H1 (cell line): Measurements from ENCODE around the gene FGF12. TPM values are rescaled to one million over a fixed set of nuclear protein-coding genes. Genes with fewer than 3 reads are reported as not detected.

Experiments used
- CTCF ChIA-PET: fragments of 300-600 bp; sonication (Branson Sonifier 250); formaldehyde crosslinking; loops from one replicate; lab custom pipeline; 2021; ENCODE audit not compliant: partially characterized antibody; lab: Charles Lee
- POLR2A ChIA-PET: fragments of 300-600 bp; sonication (Branson Sonifier 250); formaldehyde crosslinking; loops from one replicate; lab custom pipeline; 2021; ENCODE audit warnings: inconsistent platforms; ENCODE audit not compliant: partially characterized antibody; lab: Charles Lee
- DNase-seq, 2 experiments: peaks; one replicate each; pipeline versions ENCODE4 v3.0.0 to v3.0.0-alpha.2; 2010 to 2022; ENCODE audit warnings: low spot score in 2 of 2, low read depth in 1 of 2, mixed read lengths in 1 of 2
- FAIRE-seq: peaks from 2 replicates; lab custom pipeline; 2011; peaks lifted over from hg19 to GRCh38; lab: Jason Lieb, UNC
- H2AFZ ChIP-seq: 2 replicates; pipeline ENCODE4 v1.8.1; 2012; ENCODE audit warnings: low read length, inconsistent platforms
- H2AK5ac ChIP-seq: 2 replicates; pipeline ENCODE4 v1.6.1; 2013; ENCODE audit warnings: low read depth, low read length
- H2BK120ac ChIP-seq: replicated peaks from 2 replicates; pipeline ENCODE3; 2013; ENCODE audit warnings: low read depth, low read length, inconsistent platforms
- H2BK12ac ChIP-seq: 2 replicates; pipeline ENCODE4 v1.6.1; 2013; ENCODE audit warnings: low read depth, low read length
- H2BK15ac ChIP-seq: 2 replicates; pipeline ENCODE4 v1.6.1; 2013; ENCODE audit warnings: low read length
- H2BK20ac ChIP-seq: 2 replicates; pipeline ENCODE4 v1.6.1; 2013; ENCODE audit warnings: low read length
- H2BK5ac ChIP-seq: 2 replicates; pipeline ENCODE4 v1.6.1; 2013; ENCODE audit warnings: low read depth, low read length
- H3K14ac ChIP-seq: 2 replicates; pipeline ENCODE4 v1.6.1; 2013; ENCODE audit warnings: inconsistent platforms; ENCODE audit not compliant: insufficient read length
- H3K18ac ChIP-seq: 2 replicates; pipeline ENCODE4 v1.6.1; 2013; ENCODE audit warnings: low read length; ENCODE audit errors: extremely low read depth
- H3K23ac ChIP-seq: 2 replicates; pipeline ENCODE4 v1.6.1; 2013; ENCODE audit warnings: inconsistent platforms; ENCODE audit not compliant: insufficient read length
- H3K23me2 ChIP-seq: 2 replicates; pipeline ENCODE4 v1.6.1; 2013; ENCODE audit warnings: low read depth, low read length
- H3K27ac ChIP-seq: 2 replicates; pipeline ENCODE4 v1.6.1; 2011; ENCODE audit warnings: low read depth, low read length, inconsistent platforms
- H3K27me3 ChIP-seq, 4 experiments: replicated peaks in 1 of 4; 1 replicate in 1 of 4; 2 replicates in 3 of 4; pipeline versions ENCODE4 v1.6.1 to v1.8.1; 2011 to 2013; ENCODE audit warnings: low read length in 3 of 4, mild to moderate bottlenecking in 3 of 4, inconsistent platforms in 2 of 4, mixed read lengths in 2 of 4, moderate library complexity in 1 of 4; ENCODE audit not compliant: control insufficient read depth in 3 of 4, insufficient read depth in 3 of 4; ENCODE audit errors: extremely low read depth in 1 of 4
- H3K36me3 ChIP-seq, 4 experiments: 2 replicates each; pipeline versions ENCODE4 v1.6.1 to v1.8.1; 2011 to 2013; ENCODE audit warnings: mild to moderate bottlenecking in 4 of 4, low read length in 3 of 4, moderate library complexity in 2 of 4, control low read depth in 1 of 4, inconsistent platforms in 1 of 4; ENCODE audit not compliant: insufficient read depth in 4 of 4, control insufficient read depth in 2 of 4
- H3K4ac ChIP-seq: replicated peaks from 2 replicates; pipeline ENCODE3; 2013; ENCODE audit warnings: low read length, low read depth, mixed read lengths, inconsistent platforms; ENCODE audit not compliant: insufficient read length
- H3K4me1 ChIP-seq, 4 experiments: replicated peaks in 1 of 4; 1 replicate in 1 of 4; 2 replicates in 3 of 4; pipeline versions ENCODE4 v1.6.1 to v1.8.1; 2011 to 2013; ENCODE audit warnings: low read length in 3 of 4, inconsistent platforms in 2 of 4, mixed read lengths in 1 of 4; ENCODE audit not compliant: insufficient read depth in 4 of 4, control insufficient read depth in 3 of 4
- H3K4me2 ChIP-seq, 2 experiments: 2 replicates each; pipeline versions ENCODE4 v1.6.1 to v1.8.1; 2011 to 2013; ENCODE audit warnings: low read depth in 2 of 2, low read length in 2 of 2, control low read depth in 1 of 2, inconsistent platforms in 1 of 2, mild to moderate bottlenecking in 1 of 2; ENCODE audit not compliant: insufficient read depth in 1 of 2
- H3K4me3 ChIP-seq, 4 experiments: fragments of 200-600, 300-600 bp in 1 of 4; sonication (generic), shearing (Covaris generic), sonication (Bioruptor Twin) in 1 of 4; 2 replicates each; pipeline versions ENCODE4 v1.5.1 to v1.8.1; 2011 to 2016; ENCODE audit warnings: low read length in 4 of 4, low read depth in 3 of 4, control low read depth in 2 of 4, inconsistent platforms in 2 of 4, mild to moderate bottlenecking in 2 of 4, mixed read lengths in 1 of 4, moderate library complexity in 1 of 4; ENCODE audit not compliant: insufficient read depth in 2 of 4; ENCODE audit errors: extremely low read depth in 1 of 4
- H3K56ac ChIP-seq: replicated peaks from 2 replicates; pipeline ENCODE3; 2013; ENCODE audit warnings: low read depth, mild to moderate bottlenecking, mixed read lengths, low read length, inconsistent platforms; ENCODE audit not compliant: insufficient read length
- H3K79me1 ChIP-seq: 2 replicates; pipeline ENCODE4 v1.6.1; 2013; ENCODE audit warnings: low read depth, low read length, control low read depth
- H3K79me2 ChIP-seq, 2 experiments: 2 replicates each; pipeline versions ENCODE4 v1.6.1 to v1.8.1; 2012 to 2013; ENCODE audit warnings: low read length in 2 of 2, mild to moderate bottlenecking in 2 of 2, inconsistent platforms in 1 of 2; ENCODE audit not compliant: insufficient read depth in 2 of 2, control insufficient read depth in 1 of 2
- H3K9ac ChIP-seq, 4 experiments: replicated peaks in 1 of 4; 1 replicate in 1 of 4; 2 replicates in 3 of 4; pipeline versions ENCODE4 v1.6.1 to v1.8.1; 2011 to 2013; ENCODE audit warnings: low read depth in 3 of 4, low read length in 3 of 4, control low read depth in 2 of 4, mild to moderate bottlenecking in 2 of 4, moderate library complexity in 2 of 4, inconsistent platforms in 1 of 4; ENCODE audit errors: extremely low read depth in 1 of 4
- H3K9me3 ChIP-seq, 2 experiments: 2 replicates each; pipeline versions ENCODE4 v1.6.1 to v1.8.1; 2012 to 2013; ENCODE audit warnings: mild to moderate bottlenecking in 2 of 2, moderate library complexity in 2 of 2, control low read depth in 1 of 2, inconsistent platforms in 1 of 2, low read depth in 1 of 2, low read length in 1 of 2, mixed read lengths in 1 of 2; ENCODE audit not compliant: insufficient read depth in 2 of 2
- H4K20me1 ChIP-seq, 2 experiments: replicated peaks in 1 of 2; 2 replicates each; pipeline versions ENCODE3 to v1.8.1; 2011 to 2013; ENCODE audit warnings: inconsistent platforms in 2 of 2, low read length in 2 of 2, mild to moderate bottlenecking in 1 of 2; ENCODE audit not compliant: insufficient read depth in 2 of 2, control insufficient read depth in 1 of 2
- H4K5ac ChIP-seq: 2 replicates; pipeline ENCODE4 v1.6.1; 2013; ENCODE audit warnings: low read length, low read depth, mixed read lengths, inconsistent platforms; ENCODE audit not compliant: insufficient read length
- H4K8ac ChIP-seq: 2 replicates; pipeline ENCODE4 v1.8.0; 2013; ENCODE audit warnings: mild to moderate bottlenecking, moderate library complexity, low read length, inconsistent platforms; ENCODE audit not compliant: insufficient read depth; ENCODE audit errors: extremely low read depth
- H4K91ac ChIP-seq: replicated peaks from 2 replicates; pipeline ENCODE3; 2013; ENCODE audit warnings: low read length, mixed read lengths, inconsistent platforms; ENCODE audit not compliant: insufficient read length
- CBX5 ChIP-seq: fragments of 300-800, 300-1000 bp; sonication (generic); IDR thresholded peaks from 2 replicates; pipeline ENCODE4 v1.7.1; 2016; ENCODE audit warnings: antibody characterized with exemption, low read length, low read depth
- EP300 ChIP-seq, 2 experiments: IDR thresholded peaks; 1 replicate in 1 of 2; 2 replicates in 1 of 2; pipeline ENCODE4 v1.6.1; 2011 to 2012; ENCODE audit warnings: low read depth in 2 of 2, low read length in 2 of 2, mild to moderate bottlenecking in 2 of 2, borderline replicate concordance in 1 of 2, inconsistent platforms in 1 of 2, moderate library complexity in 1 of 2
- EZH2 ChIP-seq: fragments of 200-600 bp; sonication (generic); IDR thresholded peaks from 2 replicates; pipeline ENCODE4 v1.7.1; 2012; ENCODE audit warnings: low read depth, mild to moderate bottlenecking, moderate library complexity, low read length, inconsistent platforms; ENCODE audit not compliant: severe bottlenecking
- GABPA ChIP-seq: IDR thresholded peaks from 2 replicates; pipeline ENCODE4 v1.6.1; 2011; ENCODE audit warnings: mild to moderate bottlenecking, low read length, moderate library complexity, borderline replicate concordance; ENCODE audit not compliant: insufficient read depth
- GTF2F1 ChIP-seq: IDR thresholded peaks from 2 replicates; pipeline ENCODE4 v1.6.1; 2012; ENCODE audit warnings: low read depth, low read length, improper control_type of control experiment, borderline replicate concordance
- HDAC6 ChIP-seq: IDR thresholded peaks from one replicate; pipeline ENCODE4 v1.7.1; 2012; ENCODE audit warnings: low read depth, mild to moderate bottlenecking, inconsistent platforms, low read length, moderate library complexity
- JUND ChIP-seq: IDR thresholded peaks from 2 replicates; pipeline ENCODE4 v1.6.1; 2011; ENCODE audit warnings: mild to moderate bottlenecking, improper control_type of control experiment, low read length
- MAFK ChIP-seq: IDR thresholded peaks from 2 replicates; pipeline ENCODE4 v1.6.1; 2012; ENCODE audit warnings: low read depth, mild to moderate bottlenecking, improper control_type of control experiment, low read length
- RNF2 ChIP-seq: fragments of 200-900, 300-1000 bp; sonication (generic); IDR thresholded peaks from 2 replicates; pipeline ENCODE4 v1.7.1; 2016; ENCODE audit warnings: borderline replicate concordance, low read depth, mild to moderate bottlenecking, antibody characterized with exemption, low read length; ENCODE audit not compliant: poor library complexity, severe bottlenecking; ENCODE audit errors: missing control alignments
- SP2 ChIP-seq: IDR thresholded peaks from 2 replicates; pipeline ENCODE4 v1.6.1; 2012; ENCODE audit warnings: mild to moderate bottlenecking, low read length, inconsistent platforms
- TCF12 ChIP-seq: IDR thresholded peaks from 2 replicates; pipeline ENCODE4 v1.6.1; 2011; ENCODE audit warnings: low read depth, mild to moderate bottlenecking, low read length
- TEAD4 ChIP-seq: IDR thresholded peaks from 2 replicates; pipeline ENCODE4 v1.6.1; 2012; ENCODE audit warnings: low read depth, low read length, inconsistent platforms, mixed read lengths
- YY1 ChIP-seq: IDR thresholded peaks from 2 replicates; pipeline ENCODE4 v1.6.1; 2011; ENCODE audit warnings: low read depth, mild to moderate bottlenecking, low read length
- ZNF274 ChIP-seq: IDR thresholded peaks from 2 replicates; pipeline ENCODE4 v1.7.0; 2012; ENCODE audit warnings: low read length, borderline replicate concordance; ENCODE audit errors: extremely low read depth
- WGBS, 2 experiments: shearing (Covaris generic) in 1 of 2; methylation state at CpG; one replicate each; pipeline versions ENCODE4 v1.1.6 to v1.1.7; 2013 to 2015; ENCODE audit warnings: low lambda C conversion rate in 2 of 2, mixed read lengths in 2 of 2, inconsistent platforms in 1 of 2, low coverage in 1 of 2, missing lambda C conversion rate in 1 of 2; ENCODE audit not compliant: insufficient replicate concordance in 2 of 2, insufficient coverage in 1 of 2, insufficient read length in 1 of 2; ENCODE audit errors: extremely low coverage in 1 of 2, missing lambda C conversion rate in 1 of 2; 5-methylcytosine and 5-hydroxymethylcytosine counted together
- polyA plus RNA-seq, 7 experiments: library from polyadenylated mRNA; depleted of rRNA in 3 of 7; stranded (reverse) in 5 of 7; unstranded in 2 of 7; fragments of >200 nt in 5 of 7; fragments of 200-250 nt in 2 of 7; gene quantifications; 1 replicate in 5 of 7; 2 replicates in 1 of 7; 4 replicates in 1 of 7; pipeline versions ENCODE4 v1.2.1 to v1.2.3, GENCODE V29; 2011 to 2013; ENCODE audit warnings: missing spikeins in 2 of 7, mixed read lengths in 2 of 7
- total RNA-seq: library from RNA; stranded (reverse); fragmentation: NEBNext Ultra II Directional; extraction: Animal tissue kit (Norgen Biotek cat#: 25700); gene quantifications from 2 replicates; pipeline ENCODE4 v1.2.1, GENCODE V29; 2021

Gene FGF12
- total and polyA plus RNA-seq, 2 of the 8 experiments (the other 6 are each of a cell fraction or from before 2014, with no cell fraction given): 4.1 to 16.6 TPM

DNA sequence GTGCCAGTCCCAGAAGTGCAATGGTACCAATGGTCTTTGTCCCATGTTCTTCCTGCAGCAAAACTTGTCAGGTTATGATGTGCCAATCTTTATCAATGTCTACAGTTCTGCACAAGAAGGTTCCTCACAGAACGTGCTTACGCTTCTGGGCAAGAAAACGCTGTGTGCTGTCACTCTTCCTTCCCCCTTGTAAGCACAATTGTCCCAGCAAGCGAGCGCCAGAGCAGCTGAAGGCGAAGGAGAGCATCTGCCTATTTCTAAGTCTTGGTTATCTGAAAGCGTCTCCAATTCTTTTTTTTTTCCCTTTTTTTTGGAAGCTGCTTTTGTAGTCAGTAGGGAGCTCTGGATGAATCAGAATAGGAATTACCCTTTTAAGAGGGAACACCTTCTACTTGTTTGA is 514.4 kb downstream of the FGF12 start:
- Histone ChIP-seq H3K4me1 (peaks cover 0 to 5% (median 2%) of the 10 kb centered on the region in 4 experiments; a peak in 3 of 7 replicates), H3K18ac (no peak overlapping the region), H2BK120ac (no peak overlapping the region), H3K9ac (no peak overlapping the region), H2AK5ac (no peak overlapping the region), H3K79me2 (no peaks in the 10 kb centered on the region), H2AFZ (no peak overlapping the region), H4K91ac (no peak overlapping the region), H4K8ac (no peak overlapping the region), H3K36me3 (no peaks in the 10 kb centered on the region), H2BK12ac (no peak overlapping the region), H3K14ac (no peak overlapping the region), H3K4me3 (no peak overlapping the region), H2BK20ac (no peak overlapping the region), H3K4me2 (no peak overlapping the region), H2BK5ac (no peak overlapping the region), H3K27ac (no peak overlapping the region), H3K4ac (no peak overlapping the region), H3K23me2 (no peaks in the 10 kb centered on the region), H3K79me1 (no peaks in the 10 kb centered on the region), H3K27me3 (no peaks in the 10 kb centered on the region), H3K9me3 (no peaks in the 10 kb centered on the region), H3K23ac (no peak overlapping the region), H2BK15ac (no peak overlapping the region), H4K5ac (no peak overlapping the region), H3K56ac (no peak overlapping the region), H4K20me1 (no peaks in the 10 kb centered on the region)
- ChIA-PET CTCF (interaction anchor here (0.6 to 2.6 kb wide), 16 partner anchors 11 to 565 kb away, joined by 3 to 14 read pairs (median 4); no protein-coding TSS in a partner anchor), POLR2A (no interaction called here)
- FAIRE-seq: no peak
- 88% methylated on average over 7 of the region's 7 CpGs; no CpG with 5 or more reads in 1 of the 2 experiments for WGBS, 2 experiments
- DNase-seq: no peak
- TF ChIP-seq EZH2 (no peak), TCF12 (no peak), EP300 (IDR thresholded peaks at IDR 0.05; ENCODE audit: borderline replicate concordance in 1 of 2, low read depth in 2 of 2, low read length in 2 of 2) (no peak), JUND (no peak), RNF2 (no peak), ZNF274 (no peak), GTF2F1 (no peak), GABPA (no peak), TEAD4 (no peak), CBX5 (no peak), YY1 (no peak), MAFK (no peak), SP2 (no peak), HDAC6 (no peak)
